NCI-H69 (cell line): ENCODE results near the gene SYT2.
"Not testable (repeated sequence)": the region's sequence is repeated elsewhere in the genome, so short reads cannot be mapped to it uniquely, and the experiment has no call there.

Source experiments
- DNase-seq: peaks from one replicate; lab custom pipeline; 2025; lab: John Stamatoyannopoulos, UW

The SYT2 gene

DNA sequence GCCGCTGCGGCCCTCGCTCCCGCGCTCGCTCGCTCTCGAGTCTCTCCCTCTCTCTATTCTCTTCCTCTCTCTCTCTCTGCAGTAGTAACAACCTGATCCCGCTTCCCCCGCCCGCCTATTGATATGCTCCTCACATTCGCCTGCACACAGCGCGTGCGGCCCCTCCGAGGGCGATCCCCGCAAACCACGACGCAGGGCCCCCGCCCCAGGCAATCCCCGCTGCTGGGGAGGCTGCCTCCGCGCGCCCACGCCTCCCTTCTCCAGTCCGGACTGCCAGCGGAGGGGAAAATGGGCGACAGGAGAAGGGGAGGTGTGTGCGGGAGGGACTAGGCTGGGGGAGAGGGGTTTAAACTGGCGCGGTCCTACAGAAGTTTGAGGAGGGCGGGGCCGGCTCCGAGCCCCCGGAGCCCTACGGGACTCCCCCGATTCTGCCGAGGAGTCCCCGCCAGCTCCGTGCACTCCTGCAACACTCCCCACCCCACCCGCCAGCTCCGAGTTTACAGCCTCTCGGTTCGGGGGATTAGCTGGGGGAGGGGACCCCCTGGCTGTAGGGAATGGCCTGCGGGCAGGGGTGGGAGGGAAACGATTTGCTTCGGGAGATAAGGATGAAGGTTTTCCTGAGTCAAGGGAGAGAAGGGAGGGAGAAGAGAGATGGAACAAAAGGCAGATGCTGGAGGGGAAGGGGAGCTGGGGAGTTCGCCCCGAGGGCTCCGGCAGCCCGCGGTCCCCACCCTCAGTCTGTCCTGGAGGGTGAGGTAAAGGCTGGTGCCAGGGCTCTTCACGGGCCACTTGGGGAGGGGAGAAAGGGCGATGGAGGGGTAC lies 66.6 kb downstream of the SYT2 start:
- peak; percentile 52 for DNase-seq

DNA sequence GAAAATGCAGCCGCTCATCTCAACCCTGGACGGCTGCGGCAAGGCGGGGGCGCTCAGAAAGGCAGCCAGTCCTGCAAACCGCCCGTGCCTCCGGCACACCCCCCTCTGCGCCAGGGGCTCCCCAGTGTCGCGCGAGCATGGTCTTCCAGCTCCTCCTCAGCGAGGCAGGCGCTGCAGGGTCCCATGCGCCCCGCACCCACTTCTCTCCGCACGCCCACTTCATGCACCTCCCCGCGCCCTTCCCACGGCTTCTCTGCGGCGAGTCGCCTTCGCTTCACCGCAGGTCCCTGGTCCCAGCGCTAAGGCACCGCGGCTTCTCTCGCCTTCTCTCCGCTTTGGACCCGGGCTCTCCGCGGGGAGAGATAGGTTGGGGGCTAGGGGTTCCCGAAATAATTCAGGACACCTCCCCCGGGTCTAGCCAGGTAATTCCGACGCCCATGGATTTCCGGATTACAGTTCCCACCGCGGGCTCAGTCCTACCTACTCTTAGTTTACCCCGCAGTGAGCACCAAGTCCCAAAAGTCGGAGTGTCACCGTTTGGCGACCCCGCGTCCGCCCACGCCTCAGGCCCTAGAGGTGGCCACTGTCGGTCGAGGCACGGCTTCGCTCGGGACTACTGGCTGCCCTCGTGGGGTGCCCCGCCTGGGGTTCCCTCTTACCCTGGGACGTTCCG lies 67.5 kb downstream of the SYT2 start:
- DNase-seq: peak; percentile 26

DNA sequence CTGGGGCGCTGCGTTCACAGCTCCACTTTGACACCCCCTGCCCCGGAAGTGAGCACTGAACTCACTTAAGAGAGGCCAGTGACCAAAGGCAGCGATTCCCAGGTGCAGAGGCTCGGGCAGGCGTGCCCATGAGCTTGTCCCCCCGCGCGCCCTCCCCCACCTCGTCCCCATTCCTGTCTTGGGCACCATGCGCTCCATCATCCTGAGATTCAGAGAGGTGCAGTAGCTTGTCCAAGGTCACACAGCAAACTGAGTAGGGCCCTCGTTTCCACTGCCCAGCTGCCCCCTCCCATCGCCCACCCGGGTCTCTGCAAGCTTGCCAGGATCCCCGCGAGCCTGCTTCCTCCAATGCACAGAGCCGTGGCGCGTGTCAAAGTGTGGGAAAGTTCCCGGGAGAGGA lies 68.0 kb downstream of the SYT2 start:
- no peak for DNase-seq

DNA sequence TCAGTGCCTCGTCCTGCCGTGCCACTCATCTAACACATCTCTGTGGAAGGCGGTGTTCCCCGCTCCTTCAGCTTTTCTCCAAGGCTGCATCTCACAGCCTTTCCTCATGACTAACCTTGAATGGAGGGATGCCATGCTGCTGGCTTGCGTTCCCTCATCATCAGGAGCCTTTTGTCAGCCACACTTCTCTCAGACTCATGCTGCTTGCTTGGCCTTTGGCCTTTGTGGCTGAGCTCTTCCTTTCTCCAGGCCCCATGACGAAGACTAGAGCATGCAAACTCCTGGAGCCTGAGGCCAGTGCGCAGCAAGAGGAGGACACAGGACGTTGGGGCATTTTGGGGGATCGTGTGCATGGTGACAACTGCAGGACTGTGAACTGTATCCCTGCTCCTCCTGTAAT lies 70.8 kb downstream of the SYT2 start:
- DNase-seq: peak; percentile 26

DNA sequence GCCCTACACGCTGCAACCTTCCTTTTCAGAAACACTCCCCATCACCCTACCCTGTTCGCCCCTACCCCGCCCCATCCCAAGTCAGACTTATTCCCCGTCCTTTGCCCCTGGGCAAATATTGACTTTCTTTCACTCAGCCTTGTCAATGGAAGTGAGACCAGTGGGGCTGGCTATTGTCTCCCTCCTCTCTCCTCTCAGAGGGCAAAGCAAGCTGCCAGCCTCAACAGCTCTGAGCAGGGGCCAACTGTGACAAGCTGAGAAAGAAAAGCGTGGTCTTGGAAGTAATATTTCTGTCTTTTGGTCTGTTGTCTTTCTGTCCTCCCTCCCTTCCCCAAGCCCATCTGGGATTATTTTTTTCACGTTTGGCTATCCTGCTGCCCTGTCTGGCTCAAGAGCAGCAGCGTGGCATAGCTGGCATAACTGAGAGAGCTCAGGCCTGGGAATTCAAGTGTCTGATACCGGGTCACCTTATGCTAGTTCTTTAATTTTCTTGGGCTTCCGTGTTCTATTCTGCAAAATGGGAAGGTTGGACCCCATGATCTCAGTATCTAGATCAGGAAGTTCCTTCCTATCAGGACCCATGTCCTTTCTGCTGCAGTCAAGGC lies 71.5 kb downstream of the SYT2 start:
- peak; percentile 95 for DNase-seq

DNA sequence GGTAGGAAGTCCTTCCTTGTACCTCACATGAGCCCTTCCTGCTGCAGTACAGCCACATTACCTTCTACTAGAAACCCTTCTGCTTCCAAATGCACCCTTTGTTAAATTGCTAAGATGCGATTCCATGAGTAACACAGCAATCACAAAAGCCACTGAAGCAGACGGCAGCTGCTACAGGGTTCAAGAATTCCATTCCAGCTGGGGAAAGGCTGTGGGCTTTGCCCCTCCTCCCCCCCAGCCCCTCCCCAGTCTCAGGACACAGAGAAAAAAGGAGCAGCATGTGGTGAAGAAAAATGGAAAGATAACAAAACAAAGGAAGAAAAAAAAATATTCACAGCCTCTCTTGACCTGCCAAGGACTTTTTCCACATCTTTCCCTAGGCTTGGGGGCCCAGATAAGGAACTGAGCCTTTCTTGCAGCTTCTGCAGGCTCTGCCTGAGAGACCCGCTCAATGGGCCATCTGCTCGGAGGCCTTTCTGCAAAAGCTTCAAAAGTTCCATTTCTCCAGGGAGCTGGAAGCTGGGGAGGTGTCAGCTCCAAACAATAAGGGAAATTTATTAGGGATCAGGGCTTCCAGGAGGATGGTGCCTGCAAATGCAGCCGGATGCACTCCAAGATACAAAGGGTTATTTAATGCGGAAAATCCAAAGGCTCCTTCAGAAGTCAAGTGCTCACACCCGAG lies 72.1 kb downstream of the SYT2 start:
- peak; percentile 95 for DNase-seq

DNA sequence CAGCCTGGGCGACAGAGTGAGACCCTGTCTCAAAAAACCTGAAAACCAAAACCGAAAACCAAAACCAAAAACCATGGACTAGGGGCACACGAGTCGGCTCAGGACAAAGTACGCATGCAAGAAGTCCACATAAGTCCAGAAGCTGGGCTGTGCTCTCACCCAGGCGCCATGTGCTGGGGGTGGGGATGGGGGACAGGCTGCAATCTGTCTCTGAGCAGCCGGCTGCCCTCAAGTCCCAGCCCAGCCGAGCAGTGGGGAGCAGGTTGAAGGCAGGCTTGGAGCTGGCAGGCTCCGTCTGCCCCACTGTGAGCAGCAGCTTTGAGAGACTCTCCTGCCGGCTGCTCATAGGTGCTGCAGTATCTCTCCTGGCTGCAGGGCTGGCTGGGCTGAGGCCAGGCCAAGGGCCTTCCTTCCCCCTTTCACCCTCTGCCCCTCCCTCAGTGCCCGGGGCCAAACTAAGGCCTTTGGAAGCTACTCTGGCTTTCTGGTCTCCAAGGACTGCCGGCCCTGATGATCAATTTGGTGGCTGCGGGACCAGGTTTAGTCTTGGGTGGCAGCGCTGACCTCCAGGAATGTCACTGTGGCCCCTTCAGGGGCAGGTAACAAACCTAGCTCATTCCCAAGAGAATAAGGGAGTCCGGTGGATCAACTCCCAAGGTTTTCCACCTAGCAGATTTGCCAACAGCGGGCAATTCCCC lies 72.8 kb downstream of the SYT2 start:
- peak; percentile 48 for DNase-seq

DNA sequence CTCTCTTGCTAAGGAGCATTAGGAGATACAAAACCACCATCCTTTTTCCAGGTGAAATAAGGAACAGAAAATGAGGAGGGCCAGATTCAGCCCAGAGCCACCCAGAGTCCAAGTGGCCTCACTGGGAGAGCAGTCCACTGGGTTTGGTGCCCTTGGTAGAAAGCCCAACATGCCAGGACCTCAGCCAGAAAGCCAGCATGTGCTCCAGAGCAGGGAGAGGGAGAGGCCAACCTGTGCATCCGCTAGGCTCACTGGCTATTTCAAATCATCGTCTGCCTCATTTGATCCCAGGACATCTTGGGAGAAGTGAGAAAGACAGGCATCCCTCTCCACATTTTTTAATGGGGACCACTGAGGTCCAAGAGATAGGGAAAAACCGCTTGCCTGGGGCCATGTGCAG lies 74.1 kb downstream of the SYT2 start:
- DNase-seq: not testable (repeated sequence)

DNA sequence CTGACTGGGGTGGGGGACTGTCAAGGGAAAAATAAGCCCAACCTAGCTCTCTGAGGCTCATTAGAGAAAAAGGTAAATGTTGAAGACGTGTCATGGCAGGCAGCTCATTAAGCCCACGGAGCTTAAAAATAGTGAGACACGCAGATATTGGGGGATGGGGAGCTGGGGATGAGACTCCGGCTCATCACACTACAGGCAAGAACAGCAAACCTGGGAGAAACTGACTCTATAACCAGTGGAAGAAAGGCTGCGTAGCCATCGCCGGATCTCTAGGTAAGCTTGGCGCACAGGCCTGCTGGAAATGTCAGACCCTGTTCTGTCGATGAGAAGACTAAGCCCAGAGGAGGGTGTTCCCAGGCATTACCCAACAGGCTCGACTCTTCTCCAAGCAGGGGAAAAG lies 78.0 kb downstream of the SYT2 start:
- DNase-seq: no peak

DNA sequence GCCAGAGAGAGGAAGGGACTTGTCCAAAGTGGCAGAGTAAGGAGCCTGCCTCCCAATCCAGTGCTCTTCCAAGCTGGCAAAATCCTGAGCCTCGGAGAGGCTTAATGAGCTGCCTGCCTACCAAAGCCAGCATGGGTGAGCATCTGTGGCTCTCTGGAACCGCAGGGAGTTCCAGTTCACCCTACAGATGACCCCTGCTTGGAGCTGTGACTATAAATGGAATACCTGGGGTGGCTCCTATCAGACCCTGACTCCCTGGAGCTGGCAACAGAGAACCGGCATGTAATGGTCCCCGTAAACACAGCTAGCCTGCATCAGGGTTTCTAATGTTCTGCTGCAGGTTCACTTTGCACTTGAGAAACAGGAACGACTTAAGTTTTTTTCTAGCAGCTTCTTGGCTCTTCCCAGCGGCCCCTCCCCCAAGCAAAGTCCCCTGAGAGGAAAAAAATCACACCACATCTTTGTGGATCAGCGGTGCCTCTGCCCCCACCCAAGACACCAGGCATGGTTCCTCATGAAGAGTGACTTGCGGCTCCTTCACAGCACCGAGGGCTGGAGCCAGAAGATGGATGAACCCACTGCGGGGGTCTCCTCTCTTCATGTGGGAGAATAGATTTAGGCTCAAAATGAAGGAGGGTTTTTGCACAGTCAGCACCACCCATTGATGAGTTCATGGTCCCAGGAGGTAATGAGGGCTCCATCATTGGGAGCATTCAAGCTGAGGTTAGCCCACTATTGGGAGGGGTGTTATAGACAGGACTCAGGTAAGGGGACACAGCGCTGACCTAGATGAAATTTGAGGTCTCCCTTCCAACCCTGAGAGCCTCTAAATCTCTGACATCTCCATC lies 79.0 kb downstream of the SYT2 start:
- DNase-seq: peak; percentile 47

DNA sequence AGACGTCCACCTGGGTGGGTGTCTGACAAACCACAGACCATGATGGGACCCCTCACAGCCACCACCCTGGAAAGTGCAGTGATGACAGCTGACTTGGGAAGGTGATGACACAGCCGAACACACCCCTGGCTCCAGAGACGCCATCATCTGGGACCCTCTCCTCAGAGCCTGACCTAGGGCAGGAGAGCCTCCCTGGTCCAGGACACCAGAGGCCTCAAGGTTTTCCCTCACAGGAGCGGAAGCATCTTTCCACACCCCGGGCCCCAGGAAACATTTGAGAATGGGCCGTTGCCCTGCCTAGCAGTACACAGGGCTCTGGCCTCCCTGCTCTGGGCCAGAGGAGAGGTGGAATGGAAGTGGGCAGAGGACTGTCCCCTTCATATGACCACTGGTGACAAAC lies 79.7 kb downstream of the SYT2 start:
- no peak for DNase-seq

DNA sequence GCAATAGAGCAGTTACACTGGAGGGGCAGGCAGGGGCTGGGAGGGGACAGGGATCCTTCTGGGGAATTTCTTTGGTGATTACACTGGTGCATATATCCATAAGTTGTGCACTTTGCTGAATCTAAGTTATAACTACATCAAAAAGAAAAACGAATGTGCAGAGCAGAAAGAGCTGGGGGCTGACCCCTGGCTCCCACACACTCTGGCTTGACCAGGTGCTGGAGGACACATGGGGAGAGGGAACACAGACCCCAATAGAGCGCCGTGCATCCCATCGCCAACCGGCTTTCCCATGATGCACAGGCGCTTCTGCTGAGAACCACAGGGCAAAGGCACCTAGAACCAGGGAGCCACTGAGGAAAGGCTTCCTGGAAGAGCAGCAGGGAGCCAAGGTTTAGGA lies 80.2 kb downstream of the SYT2 start:
- not testable (repeated sequence) for DNase-seq

DNA sequence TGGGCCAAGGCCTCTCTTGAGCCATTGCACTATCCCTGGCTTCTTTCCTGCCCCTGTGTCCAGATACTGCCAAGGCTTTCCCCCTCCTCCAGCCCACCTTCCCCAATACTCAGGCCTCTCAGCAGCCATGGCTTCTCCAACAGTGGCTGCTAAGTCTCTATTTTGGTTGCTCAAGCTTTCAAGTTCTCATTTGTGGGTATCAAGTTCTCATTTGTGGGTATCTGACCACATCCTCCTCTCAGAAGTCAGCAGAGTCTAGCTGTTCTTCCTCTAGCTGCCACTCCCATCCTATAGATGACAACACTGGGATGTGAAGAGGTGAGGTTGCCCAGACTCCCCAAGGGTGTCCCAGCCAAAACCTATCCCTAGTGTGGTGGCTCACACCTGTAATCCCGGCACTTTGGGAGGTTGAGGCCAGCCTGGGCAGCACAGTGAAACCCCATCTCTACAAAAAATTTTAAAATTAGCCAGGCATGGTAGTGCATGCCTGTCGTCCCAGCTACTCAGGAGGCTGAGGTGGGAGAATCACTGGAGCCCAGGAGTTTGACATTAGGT lies 80.9 kb downstream of the SYT2 start:
- DNase-seq: not testable (repeated sequence)

DNA sequence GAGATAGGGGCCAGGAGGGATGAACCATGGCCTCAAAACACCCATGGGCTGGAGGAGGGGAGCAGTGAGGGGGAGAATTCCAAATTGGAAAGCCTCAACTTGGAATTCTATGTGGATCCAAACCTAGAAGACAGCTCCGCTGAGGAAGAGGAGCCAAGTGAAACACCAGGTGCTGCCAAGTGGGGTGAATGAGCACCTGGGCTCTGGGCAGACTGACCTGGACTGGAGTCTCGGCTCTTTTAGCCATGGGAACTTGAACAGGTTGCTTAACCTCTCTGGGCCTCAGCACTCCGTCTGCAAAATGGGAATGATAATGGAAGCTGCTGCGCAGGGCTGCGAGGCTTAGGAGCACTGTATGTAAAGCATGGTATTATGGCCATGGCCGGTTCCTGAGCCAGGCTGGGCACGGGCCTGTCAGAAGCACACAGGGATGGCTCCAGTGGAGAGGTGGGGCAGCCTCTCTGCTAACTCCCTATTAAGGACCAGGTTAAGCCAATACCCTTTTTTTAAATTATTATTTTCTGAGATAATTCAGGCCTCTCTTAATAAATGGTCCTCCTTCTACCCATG lies 81.5 kb downstream of the SYT2 start:
- no peak for DNase-seq

DNA sequence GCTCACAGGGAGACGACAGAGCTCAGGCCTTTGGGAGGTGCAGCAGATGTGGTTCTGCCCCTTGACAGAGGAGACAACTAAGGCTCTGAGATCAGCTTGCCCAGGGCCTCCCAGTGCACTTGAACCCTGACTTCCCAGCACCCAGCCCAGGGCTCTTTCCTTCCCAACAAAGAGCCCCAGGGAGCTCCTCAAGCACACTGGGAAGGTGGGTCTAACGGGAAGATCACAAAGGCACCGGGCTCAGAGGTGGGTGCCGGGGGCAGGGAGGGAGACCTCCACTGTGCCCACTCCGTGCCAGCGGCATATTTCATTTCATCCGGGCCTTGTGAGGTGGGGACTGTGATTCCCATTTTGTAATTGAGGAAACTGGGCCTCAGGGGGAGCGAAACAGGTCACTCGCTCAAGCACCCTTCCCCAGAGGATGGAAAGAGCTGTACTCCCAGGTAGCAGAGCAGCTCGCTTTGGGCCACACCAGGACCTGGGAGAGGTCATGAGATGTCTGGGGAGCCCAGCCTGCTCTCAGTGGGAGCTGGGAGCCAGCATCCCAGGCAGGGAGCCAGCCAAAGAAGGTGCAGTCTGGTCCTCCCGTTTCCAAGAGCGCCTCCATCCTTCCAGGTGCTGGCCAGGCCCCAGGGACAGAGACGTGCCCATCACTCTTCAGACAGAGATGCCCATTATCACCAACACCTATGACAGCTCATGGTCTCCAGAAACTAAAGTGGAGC lies 82.3 kb downstream of the SYT2 start:
- DNase-seq: no peak

DNA sequence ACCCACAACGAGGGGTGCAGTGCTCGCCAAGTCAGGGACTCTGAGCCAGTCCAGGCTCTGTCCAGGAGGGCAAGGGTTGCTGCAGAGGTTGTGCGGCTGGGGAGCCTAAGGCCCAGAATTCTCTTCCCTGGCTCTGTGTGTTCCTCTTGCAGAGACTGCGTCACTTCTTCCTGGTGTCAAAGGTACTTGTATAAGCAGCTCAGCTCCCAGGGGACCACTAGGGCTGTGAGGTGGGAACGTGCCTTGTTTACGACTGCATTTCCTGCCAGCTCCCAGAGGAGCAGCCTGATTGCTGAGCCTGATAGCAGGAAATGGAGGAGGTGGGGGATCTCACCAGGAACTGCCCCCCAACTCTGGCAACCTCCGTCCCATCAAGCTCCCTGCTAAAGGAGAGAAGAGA lies 83.2 kb downstream of the SYT2 start:
- DNase-seq: peak; percentile 76

DNA sequence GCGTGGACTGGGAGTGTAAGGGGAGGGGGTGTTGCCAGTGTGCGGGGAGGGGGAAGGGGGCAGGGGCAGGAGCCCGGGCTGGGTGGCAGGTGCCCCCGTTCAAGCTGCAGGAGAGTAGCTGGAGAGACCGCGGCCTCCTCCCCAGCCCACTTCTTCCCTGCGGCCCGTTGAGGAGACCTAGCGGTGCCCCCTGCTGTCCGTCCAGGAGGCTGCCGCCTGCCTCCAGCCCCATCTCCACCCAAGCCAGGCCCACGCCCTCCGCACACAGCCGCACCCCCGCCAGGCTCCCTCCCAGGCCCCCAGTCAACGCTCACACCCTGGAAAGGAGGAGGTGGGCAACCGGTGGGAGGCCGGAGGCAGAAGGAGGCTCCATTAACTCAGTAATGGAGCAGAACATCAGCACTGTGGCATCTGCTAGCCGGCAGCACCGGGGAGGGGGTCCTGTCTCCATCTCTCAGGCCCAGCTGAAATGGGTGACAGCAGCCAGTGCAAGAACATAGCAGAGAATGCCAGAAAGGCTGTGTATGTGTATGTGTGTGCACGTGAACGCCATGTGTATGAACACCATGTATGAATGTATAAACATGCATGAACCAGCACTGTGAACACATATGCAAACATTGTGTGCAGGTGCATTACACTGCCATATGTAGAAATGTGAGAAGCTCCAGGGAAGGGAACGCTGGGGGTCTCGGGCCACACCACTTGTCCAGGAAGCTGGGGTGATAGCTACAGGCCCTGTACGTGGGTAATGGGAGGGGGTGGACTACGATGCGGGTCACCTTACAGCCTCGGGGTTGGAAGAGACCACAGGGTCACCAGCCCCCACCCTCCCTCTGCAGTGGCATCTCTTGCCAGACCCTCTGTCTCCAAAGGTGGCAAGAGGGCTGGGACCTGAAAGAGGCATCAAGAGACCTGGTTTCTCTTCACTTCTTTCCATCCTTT lies 84.6 kb downstream of the SYT2 start:
- peak; percentile 82 for DNase-seq

DNA sequence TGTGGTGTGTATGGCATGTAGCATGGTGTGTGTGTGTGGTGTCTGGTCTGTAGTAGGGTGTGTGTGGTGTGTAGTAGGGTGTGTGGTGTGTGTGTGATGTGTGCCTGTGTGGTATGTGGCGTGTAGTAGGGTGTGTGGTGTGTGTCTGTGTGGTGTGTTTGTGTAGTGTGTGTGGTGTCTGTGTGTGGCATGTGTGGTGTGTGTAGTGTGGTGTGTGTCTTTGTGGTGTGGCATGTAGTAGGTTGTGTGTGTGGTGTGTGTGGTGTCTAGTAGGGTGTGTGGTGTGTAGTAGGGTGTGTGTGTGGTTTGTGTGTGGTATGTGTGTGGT lies 85.5 kb downstream of the SYT2 start:
- DNase-seq: no peak
